Measurements from ENCODE around the gene RNASEH2A. TPM values are rescaled to one million over a fixed set of nuclear protein-coding genes. Genes with fewer than 3 reads are reported as not detected.
"Not testable (repeated sequence)": the region's sequence is repeated elsewhere in the genome, so short reads cannot be mapped to it uniquely, and the experiment has no call there.

The RNASEH2A gene
- polyA plus RNA-seq, 1 donor (not counting 4 experiments of a cell fraction or from before 2014, with no cell fraction given): 19.7 TPM

- Histone ChIP-seq H3K4me3 (ENCODE audit: control insufficient read depth in 2 of 3, extremely low read depth in 1 of 3, insufficient read depth in 2 of 3, low read depth in 1 of 3, low read length in 3 of 3) (no peak overlapping the region), H3K79me2 (ENCODE audit: control insufficient read depth, insufficient read depth, low read length) (no peaks in the 10 kb centered on the region), H3K9me1 (ENCODE audit: control insufficient read depth, extremely low read depth, insufficient read depth, low read length) (no peaks in the 10 kb centered on the region), H3K9ac (ENCODE audit: control insufficient read depth, extremely low read depth, insufficient read depth, low read length) (no peak overlapping the region), H3K4me2 (ENCODE audit: control insufficient read depth, extremely low read depth, insufficient read depth, low read depth, low read length) (no peak overlapping the region), H3K27ac (ENCODE audit: control insufficient read depth, insufficient read depth, low read length) (no peak overlapping the region), H3K9me3 (ENCODE audit: control insufficient read depth, low read depth, low read length) (no peaks in the 10 kb centered on the region), H3K36me3 (ENCODE audit: control insufficient read depth in 2 of 2, extremely low read depth in 1 of 2, insufficient read depth in 2 of 2, low read length in 2 of 2) (no peaks in the 10 kb centered on the region), H4K20me1 (ENCODE audit: control insufficient read depth, extremely low read depth, insufficient read depth, low read length) (no peaks in the 10 kb centered on the region), H3K4me1 (ENCODE audit: control insufficient read depth, extremely low read depth, insufficient read depth, low read length) (peaks cover 14% of the 10 kb centered on the region), H3K27me3 (ENCODE audit: control insufficient read depth, extremely low read depth, insufficient read depth, low read length) (peaks cover 31% of the 10 kb centered on the region), H2AFZ (ENCODE audit: control insufficient read depth, low read length) (no peak overlapping the region)
- dilution Hi-C loops (cut with MboI; ENCODE audit: extremely low pct_ligation_motif_present, low sequenced_read_pairs): no loop called here
- DNase-seq (ENCODE audit: low read depth, low spot score): no peak
- TF ChIP-seq, protein P1, sequence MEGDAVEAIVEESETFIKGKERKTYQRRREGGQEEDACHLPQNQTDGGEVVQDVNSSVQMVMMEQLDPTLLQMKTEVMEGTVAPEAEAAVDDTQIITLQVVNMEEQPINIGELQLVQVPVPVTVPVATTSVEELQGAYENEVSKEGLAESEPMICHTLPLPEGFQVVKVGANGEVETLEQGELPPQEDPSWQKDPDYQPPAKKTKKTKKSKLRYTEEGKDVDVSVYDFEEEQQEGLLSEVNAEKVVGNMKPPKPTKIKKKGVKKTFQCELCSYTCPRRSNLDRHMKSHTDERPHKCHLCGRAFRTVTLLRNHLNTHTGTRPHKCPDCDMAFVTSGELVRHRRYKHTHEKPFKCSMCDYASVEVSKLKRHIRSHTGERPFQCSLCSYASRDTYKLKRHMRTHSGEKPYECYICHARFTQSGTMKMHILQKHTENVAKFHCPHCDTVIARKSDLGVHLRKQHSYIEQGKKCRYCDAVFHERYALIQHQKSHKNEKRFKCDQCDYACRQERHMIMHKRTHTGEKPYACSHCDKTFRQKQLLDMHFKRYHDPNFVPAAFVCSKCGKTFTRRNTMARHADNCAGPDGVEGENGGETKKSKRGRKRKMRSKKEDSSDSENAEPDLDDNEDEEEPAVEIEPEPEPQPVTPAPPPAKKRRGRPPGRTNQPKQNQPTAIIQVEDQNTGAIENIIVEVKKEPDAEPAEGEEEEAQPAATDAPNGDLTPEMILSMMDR (optimal IDR thresholded peaks at IDR 0.05 in 1 of 3, IDR thresholded peaks at IDR 0.05 in 1 of 3, conservative IDR thresholded peaks at IDR 0.05 in 1 of 3; ENCODE audit: extremely low read depth in 1 of 3, insufficient read depth in 2 of 3, low read length in 3 of 3): no peak
- TF ChIP-seq EZH2 (IDR thresholded peaks at IDR 0.05; ENCODE audit: low read length): no peak
- FAIRE-seq: no peak
These were observed 36.9 kb downstream of the RNASEH2A start for GRCh38 chr19:12843328-12843727.

- dilution Hi-C loops (cut with MboI; ENCODE audit: extremely low pct_ligation_motif_present, low sequenced_read_pairs): no loop called here
- no peak for FAIRE-seq
- H3K27me3 ChIP-seq (ENCODE audit: control insufficient read depth, extremely low read depth, insufficient read depth, low read length): peaks cover 26% of the 10 kb centered on the region
These were observed 37.8 kb downstream of the RNASEH2A start for GRCh38 chr19:12843999-12844732.

DNA sequence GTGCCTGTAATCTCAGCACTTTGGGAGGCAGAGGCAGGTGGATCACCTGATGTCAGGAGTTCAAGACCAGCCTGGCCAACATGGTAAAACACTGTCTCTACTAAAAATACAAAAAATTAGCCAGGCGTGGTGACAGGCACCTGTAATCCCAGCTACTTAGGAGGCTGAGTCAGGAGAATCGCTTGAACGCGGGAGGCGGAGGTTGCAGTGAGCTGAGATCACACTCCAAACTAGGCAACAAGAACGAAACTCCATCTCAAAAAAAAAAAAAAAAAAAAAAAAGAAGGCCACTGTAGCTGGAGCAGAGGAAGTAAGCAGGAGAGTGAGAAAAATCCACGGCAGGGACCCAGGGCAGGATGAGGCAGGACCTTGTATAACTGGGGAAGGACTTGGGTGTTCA lies 40.2 kb downstream of the RNASEH2A start:
- H3K27ac ChIP-seq (ENCODE audit: control insufficient read depth, insufficient read depth, low read length); H3K9ac ChIP-seq (ENCODE audit: control insufficient read depth, extremely low read depth, insufficient read depth, low read length); H3K4me3 ChIP-seq (ENCODE audit: control insufficient read depth in 2 of 3, extremely low read depth in 1 of 3, insufficient read depth in 2 of 3, low read depth in 1 of 3, low read length in 3 of 3); H3K9me1 ChIP-seq (ENCODE audit: control insufficient read depth, extremely low read depth, insufficient read depth, low read length); H3K79me2 ChIP-seq (ENCODE audit: control insufficient read depth, insufficient read depth, low read length); H3K4me1 ChIP-seq (ENCODE audit: control insufficient read depth, extremely low read depth, insufficient read depth, low read length); H3K4me2 ChIP-seq (ENCODE audit: control insufficient read depth, extremely low read depth, insufficient read depth, low read depth, low read length); dilution Hi-C loops (cut with MboI; ENCODE audit: extremely low pct_ligation_motif_present, low sequenced_read_pairs); H3K27me3 ChIP-seq (ENCODE audit: control insufficient read depth, extremely low read depth, insufficient read depth, low read length); FAIRE-seq; H3K36me3 ChIP-seq (ENCODE audit: control insufficient read depth in 2 of 2, extremely low read depth in 1 of 2, insufficient read depth in 2 of 2, low read length in 2 of 2); H4K20me1 ChIP-seq (ENCODE audit: control insufficient read depth, extremely low read depth, insufficient read depth, low read length); H2AFZ ChIP-seq (ENCODE audit: control insufficient read depth, low read length); H3K9me3 ChIP-seq (ENCODE audit: control insufficient read depth, low read depth, low read length); DNase-seq (ENCODE audit: low read depth, low spot score): not testable (repeated sequence)

More at GRCh38 chr19:12843999-12844732, 37.8 kb downstream of the RNASEH2A start:
- H3K4me1 ChIP-seq (ENCODE audit: control insufficient read depth, extremely low read depth, insufficient read depth, low read length): peaks cover 14% of the 10 kb centered on the region
- no peaks in the 10 kb centered on the region for H4K20me1 ChIP-seq (ENCODE audit: control insufficient read depth, extremely low read depth, insufficient read depth, low read length)
- H3K4me2 ChIP-seq (ENCODE audit: control insufficient read depth, extremely low read depth, insufficient read depth, low read depth, low read length): no peak overlapping the region
- no peak overlapping the region for H3K4me3 ChIP-seq (ENCODE audit: control insufficient read depth in 2 of 3, extremely low read depth in 1 of 3, insufficient read depth in 2 of 3, low read depth in 1 of 3, low read length in 3 of 3)
- H3K79me2 ChIP-seq (ENCODE audit: control insufficient read depth, insufficient read depth, low read length): no peaks in the 10 kb centered on the region
- no peaks in the 10 kb centered on the region for H3K9me1 ChIP-seq (ENCODE audit: control insufficient read depth, extremely low read depth, insufficient read depth, low read length)
- no peaks in the 10 kb centered on the region for H3K9me3 ChIP-seq (ENCODE audit: control insufficient read depth, low read depth, low read length)
- no peak overlapping the region for H2AFZ ChIP-seq (ENCODE audit: control insufficient read depth, low read length)
- H3K27ac ChIP-seq (ENCODE audit: control insufficient read depth, insufficient read depth, low read length): no peak overlapping the region
- H3K9ac ChIP-seq (ENCODE audit: control insufficient read depth, extremely low read depth, insufficient read depth, low read length): no peak overlapping the region
- TF ChIP-seq, protein P1 (optimal IDR thresholded peaks at IDR 0.05 in 1 of 3, IDR thresholded peaks at IDR 0.05 in 1 of 3, conservative IDR thresholded peaks at IDR 0.05 in 1 of 3; ENCODE audit: extremely low read depth in 1 of 3, insufficient read depth in 2 of 3, low read length in 3 of 3): no peak
- TF ChIP-seq EZH2 (IDR thresholded peaks at IDR 0.05; ENCODE audit: low read length): no peak
- DNase-seq (ENCODE audit: low read depth, low spot score): no peak
- H3K36me3 ChIP-seq (ENCODE audit: control insufficient read depth in 2 of 2, extremely low read depth in 1 of 2, insufficient read depth in 2 of 2, low read length in 2 of 2): no peaks in the 10 kb centered on the region
